Medulla oblongata (tissue), 1 donor: ENCODE results near the gene MED8.

Source experiments
- DNase-seq: peaks from one replicate; pipeline ENCODE4 v3.0.0-alpha.2; 2015; ENCODE audit errors: extremely low spot score

MED8 gene

DNA sequence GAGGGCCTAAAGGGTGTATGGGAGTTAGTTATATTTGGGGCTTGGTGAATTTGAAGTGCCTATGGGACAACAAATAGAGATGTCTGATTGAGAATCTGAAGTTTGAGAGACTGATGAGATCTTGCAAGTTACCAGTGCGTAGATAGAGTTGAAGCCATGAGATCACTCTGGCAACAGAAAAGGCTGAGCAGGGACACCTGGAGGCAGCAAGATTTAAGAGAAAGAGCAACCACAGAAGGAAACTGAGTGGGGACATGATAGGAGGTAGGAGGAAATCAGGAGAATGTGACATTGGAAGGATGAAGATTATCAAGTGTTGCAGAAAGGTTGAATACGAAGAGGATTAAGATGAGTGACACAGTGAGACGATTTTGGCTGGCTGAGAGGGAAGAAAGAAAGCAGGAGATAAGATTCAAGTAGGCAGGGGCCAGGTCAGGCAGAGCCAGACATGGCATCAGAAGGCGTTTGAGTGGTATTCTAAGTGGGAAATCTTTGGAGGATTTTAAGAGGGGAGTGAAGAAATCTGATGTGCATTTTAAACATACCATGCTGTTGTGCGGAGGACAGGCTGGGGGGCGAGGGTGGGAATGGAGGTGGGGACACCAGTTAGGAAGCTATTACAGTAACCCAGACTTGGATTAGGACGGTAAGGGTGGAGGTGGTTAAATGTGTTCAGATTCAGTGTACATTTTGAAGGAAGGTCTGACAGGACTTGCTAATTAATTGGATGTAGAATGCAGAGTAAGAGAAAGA, 55.0 kb downstream of the MED8 start:
- no peak for DNase-seq
